ENCODE measurements around the gene PGLYRP4.
"Not testable (repeated sequence)": the region's sequence is repeated elsewhere in the genome, so short reads cannot be mapped to it uniquely, and the experiment has no call there.

The PGLYRP4 gene

GRCh38 chr1:153336650-153337049 is 12.0 kb downstream of the PGLYRP4 start:
- no peak for DNase-seq

- DNase-seq = no peak
Measured at GRCh38 chr1:153333902-153334301, 14.7 kb downstream of the PGLYRP4 start.

- DNase-seq = no peak
Measured at GRCh38 chr1:153324912-153325311, 23.7 kb downstream of the PGLYRP4 start.

GRCh38 chr1:153322568-153322967 is 26.1 kb downstream of the PGLYRP4 start:
- DNase-seq = no peak

- not testable (repeated sequence) for DNase-seq
Measured at GRCh38 chr1:153318145-153318544, 30.5 kb downstream of the PGLYRP4 start.

GRCh38 chr1:153316013-153316412 is 32.6 kb downstream of the PGLYRP4 start:
- not testable (repeated sequence) for DNase-seq

- not testable (repeated sequence) for DNase-seq
Measured at GRCh38 chr1:153314388-153314787, 34.3 kb downstream of the PGLYRP4 start.

- no peak for DNase-seq
Measured at GRCh38 chr1:153313288-153313687, 35.4 kb downstream of the PGLYRP4 start.

GRCh38 chr1:153312570-153313186 is 36.0 kb downstream of the PGLYRP4 start, which contains the start of gene PGLYRP3:
PGLYRP3 (minus strand) TSS chr1:153312952; CDS start chr1:153310665, 2,287 bp downstream.
- no peak for DNase-seq

GRCh38 chr1:153310526-153310925 is 38.1 kb downstream of the PGLYRP4 start:
- DNase-seq = no peak

GRCh38 chr1:153309441-153309840 is 39.2 kb downstream of the PGLYRP4 start:
- no peak for DNase-seq

- no peak for DNase-seq
Measured at GRCh38 chr1:153308540-153308939, 40.1 kb downstream of the PGLYRP4 start.

- no peak for DNase-seq
Measured at GRCh38 chr1:153307221-153307600, 41.4 kb downstream of the PGLYRP4 start.

- DNase-seq = no peak
Measured at GRCh38 chr1:153306303-153307220, 42.1 kb downstream of the PGLYRP4 start.

- no peak for DNase-seq
Measured at GRCh38 chr1:153305682-153306081, 43.0 kb downstream of the PGLYRP4 start.

- DNase-seq = no peak
Measured at GRCh38 chr1:153302308-153302707, 46.3 kb downstream of the PGLYRP4 start.

- DNase-seq = no peak
Measured at GRCh38 chr1:153293851-153294250, 54.8 kb downstream of the PGLYRP4 start.

GRCh38 chr1:153293480-153293775 is 55.2 kb downstream of the PGLYRP4 start:
- no peak for DNase-seq

- no peak for DNase-seq
Measured at GRCh38 chr1:153292740-153293479, 55.7 kb downstream of the PGLYRP4 start.

- DNase-seq = no peak
Measured at GRCh38 chr1:153292185-153292584, 56.5 kb downstream of the PGLYRP4 start.

GRCh38 chr1:153291514-153291913 is 57.1 kb downstream of the PGLYRP4 start:
- DNase-seq = no peak

GRCh38 chr1:153288634-153289275 is 59.9 kb downstream of the PGLYRP4 start:
- no peak for DNase-seq
